ENCODE results near the gene PAWR. TPM values are rescaled to one million over a fixed set of nuclear protein-coding genes. Genes with fewer than 3 reads are reported as not detected.

Gene PAWR
- total and polyA plus RNA-seq, 10 of the 15 experiments (the other 5 are each of a cell fraction or from before 2014, with no cell fraction given), result 8.1 to 70.6 (median 24.2) TPM

GRCh38 chr12:79553863-79554574 is 136.7 kb downstream of the PAWR start:
- no peaks in the 10 kb centered on the region for H4K20me1 ChIP-seq (ENCODE audit: control insufficient read depth, insufficient read depth)
- H3K27me3 ChIP-seq (replicated peaks in 1 of 2; ENCODE audit: control insufficient read depth in 2 of 2, insufficient read depth in 2 of 2, low read length in 1 of 2), result no peaks in the 10 kb centered on the region
- ChIA-PET POLR2A (interaction anchor here (0.6 kb wide), 1 partner anchor 137 kb away, joined by 3 read pairs; the partner anchor contains the start of gene PAWR), RAD21 (ENCODE audit: unreplicated experiment) (interaction anchor here (1.3 to 1.6 kb wide), 3 partner anchors 135 to 137 kb away, joined by 4 to 6 read pairs (median 5); partner anchors contain the start of gene PAWR), SMC1A (ENCODE audit: uncharacterized antibody, unreplicated experiment) (interaction anchor here (1.0 to 1.3 kb wide), 2 partner anchors 135 to 223 kb away, joined by 3 read pairs; no protein-coding TSS in a partner anchor), CTCF (interaction anchor here (0.9 to 2.2 kb wide), 7 partner anchors 22 to 184 kb away, joined by 3 to 15 read pairs (median 4); partner anchors contain the start of gene PAWR)
- no TSS peak for BruUV-seq (replicated peaks)
- H3K79me2 ChIP-seq (ENCODE audit: control insufficient read depth, insufficient read depth, low read length), result no peaks in the 10 kb centered on the region
- DNase-seq (ENCODE audit: low read depth, low spot score) (no peak), FAIRE-seq (no peak), ATAC-seq (no peak)
- no peaks in the 10 kb centered on the region; a peak in 1 of 4 replicates for H3K36me3 ChIP-seq (ENCODE audit: control insufficient read depth in 2 of 2, insufficient read depth in 2 of 2, low read length in 1 of 2)
- no peak overlapping the region for H3K9ac ChIP-seq (ENCODE audit: control insufficient read depth, insufficient read depth, low read length)
- TF ChIP-seq CEBPZ (IDR thresholded peaks at IDR 0.05; ENCODE audit: low read depth, low read length) (no peak), MYB (IDR thresholded peaks at IDR 0.05; ENCODE audit: borderline replicate concordance, low read depth, low read length) (no peak), CHD1 (IDR thresholded peaks at IDR 0.05; ENCODE audit: low read depth, low read length) (no peak)
- H3K4me1 ChIP-seq (ENCODE audit: control insufficient read depth, insufficient read depth, low read length), result no peaks in the 10 kb centered on the region
- H3K4me3 ChIP-seq, result no peak overlapping the region
- in situ Hi-C loops (cut with MboI) (loop anchor here (5.0 kb wide), 1 partner anchor 633 kb away; no protein-coding TSS in a partner anchor), intact Hi-C loops (cut with micrococcal nuclease; ENCODE audit: unreplicated experiment) (no loop called here)
- H2AFZ ChIP-seq (ENCODE audit: control insufficient read depth, low read depth, low read length), result no peak overlapping the region
- no peaks in the 10 kb centered on the region; the same call in 2 of the 3 replicates for H3K9me3 ChIP-seq (replicated peaks; ENCODE audit: control insufficient read depth, insufficient read depth, low read length)
- H3K4me2 ChIP-seq (ENCODE audit: control insufficient read depth, insufficient read depth), result no peak overlapping the region
- H3K27ac ChIP-seq (ENCODE audit: control insufficient read depth, insufficient read depth), result no peak overlapping the region
- 99% methylated on average over 22 of the region's 24 CpGs for WGBS (ENCODE audit: insufficient coverage, insufficient replicate concordance, low lambda C conversion rate, missing lambda C conversion rate)
